IMR-90 (cell line): ENCODE data around the gene CHMP1A. TPM values are rescaled to one million over a fixed set of nuclear protein-coding genes. Genes with fewer than 3 reads are reported as not detected.

Experiments
- ATAC-seq: fragments of 200-7000 bp; cut with Tn5 transposase; 2 replicates; pipeline ENCODE4 v1.9.1; 2020; ENCODE audit warnings: low read depth, mild to moderate bottlenecking, moderate library complexity
- BruUV-seq: library from RNA; stranded (reverse); fragments of 400-500 nt; replicated peaks from 2 replicates; lab custom pipeline; 2021; lab: Mats Ljungman, UMichigan
- CTCF ChIA-PET: fragments of 300-600 bp; formaldehyde crosslinking; extraction: SDS; loops from one replicate; lab custom pipeline; 2021; ENCODE audit warnings: antibody characterized with exemption; lab: Yijun Ruan, JAX
- POLR2A ChIA-PET: fragments of 300-600 bp; sonication (Branson Sonifier 250); formaldehyde crosslinking; loops from one replicate; lab custom pipeline; 2022; ENCODE audit warnings: antibody characterized with exemption; ENCODE audit not compliant: unreplicated experiment; lab: Charles Lee
- DNase-seq: peaks from one replicate; pipeline ENCODE4 v3.0.0; 2013
- H2AFZ ChIP-seq: replicated peaks from 2 replicates; pipeline ENCODE3; 2013; ENCODE audit warnings: low read length, mild to moderate bottlenecking; ENCODE audit not compliant: poor library complexity
- H2AK5ac ChIP-seq: 2 replicates; pipeline ENCODE4 v1.6.1; 2013; ENCODE audit warnings: low read depth, low read length, inconsistent platforms
- H2AK9ac ChIP-seq: replicated peaks from 2 replicates; pipeline ENCODE3; 2013; ENCODE audit warnings: mild to moderate bottlenecking, low read depth, low read length, moderate library complexity; ENCODE audit not compliant: poor library complexity
- H2BK120ac ChIP-seq: 2 replicates; pipeline ENCODE4 v1.6.1; 2013; ENCODE audit warnings: low read depth, low read length, inconsistent platforms
- H2BK15ac ChIP-seq: 3 replicates; pipeline ENCODE4 v1.6.1; 2013; ENCODE audit warnings: low read depth, low read length, inconsistent platforms
- H2BK20ac ChIP-seq: 2 replicates; pipeline ENCODE4 v1.6.1; 2013; ENCODE audit warnings: low read depth, mild to moderate bottlenecking, inconsistent platforms, low read length, moderate library complexity
- H2BK5ac ChIP-seq: 2 replicates; pipeline ENCODE4 v1.6.1; 2013; ENCODE audit warnings: mild to moderate bottlenecking, low read depth, low read length, inconsistent platforms; ENCODE audit not compliant: poor library complexity, severe bottlenecking
- H3K14ac ChIP-seq: replicated peaks from 2 replicates; pipeline ENCODE4 v1.6.1; 2013; ENCODE audit warnings: low read depth, low read length, inconsistent platforms
- H3K18ac ChIP-seq: 2 replicates; pipeline ENCODE4 v1.6.1; 2013; ENCODE audit warnings: low read depth, low read length, control low read depth
- H3K23ac ChIP-seq: 2 replicates; pipeline ENCODE4 v1.6.1; 2013; ENCODE audit warnings: low read depth, low read length, inconsistent platforms
- H3K27ac ChIP-seq: 2 replicates; pipeline ENCODE4 v1.5.1; 2013; ENCODE audit warnings: mild to moderate bottlenecking, control low read depth, low read length; ENCODE audit not compliant: insufficient read depth
- H3K27me3 ChIP-seq: 2 replicates; pipeline ENCODE4 v1.6.1; 2013; ENCODE audit warnings: low read length; ENCODE audit not compliant: control insufficient read depth, insufficient read depth
- H3K36me3 ChIP-seq: 2 replicates; pipeline ENCODE4 v1.6.1; 2013; ENCODE audit warnings: low read length, mixed read lengths; ENCODE audit not compliant: control insufficient read depth, insufficient read depth
- H3K4ac ChIP-seq: 2 replicates; pipeline ENCODE4 v1.6.1; 2013; ENCODE audit warnings: low read depth, low read length, inconsistent platforms
- H3K4me1 ChIP-seq: 2 replicates; pipeline ENCODE4 v1.6.1; 2013; ENCODE audit warnings: low read length, mixed read lengths; ENCODE audit not compliant: control insufficient read depth, insufficient read depth
- H3K4me2 ChIP-seq: 2 replicates; pipeline ENCODE4 v1.6.1; 2013; ENCODE audit warnings: low read depth, mild to moderate bottlenecking, control low read depth, low read length, moderate library complexity
- H3K4me3 ChIP-seq: 2 replicates; pipeline ENCODE4 v1.5.1; 2013; ENCODE audit warnings: low read depth, mild to moderate bottlenecking, control low read depth, low read length, moderate library complexity; ENCODE audit not compliant: insufficient read depth
- H3K56ac ChIP-seq: 2 replicates; pipeline ENCODE4 v1.6.1; 2013; ENCODE audit warnings: low read length, inconsistent platforms; ENCODE audit not compliant: insufficient read depth; ENCODE audit errors: extremely low read depth
- H3K79me1 ChIP-seq, 2 experiments: 2 replicates each; pipeline ENCODE4 v1.6.1; 2013; ENCODE audit warnings: low read length in 2 of 2, inconsistent platforms in 1 of 2, low read depth in 1 of 2
- H3K9ac ChIP-seq: 2 replicates; pipeline ENCODE4 v1.6.1; 2013; ENCODE audit warnings: low read depth, low read length, control low read depth
- H3K9me1 ChIP-seq: 2 replicates; pipeline ENCODE4 v1.6.1; 2013; ENCODE audit warnings: low read length, inconsistent platforms; ENCODE audit not compliant: insufficient read depth
- H3K9me3 ChIP-seq: 2 replicates; pipeline ENCODE4 v1.6.1; 2013; ENCODE audit warnings: low read length; ENCODE audit not compliant: control insufficient read depth, insufficient read depth
- H4K20me1 ChIP-seq: 2 replicates; pipeline ENCODE4 v1.6.1; 2013; ENCODE audit warnings: low read length, inconsistent platforms; ENCODE audit not compliant: insufficient read depth
- H4K5ac ChIP-seq: 2 replicates; pipeline ENCODE4 v1.6.1; 2013; ENCODE audit warnings: mild to moderate bottlenecking, low read depth, low read length, control low read depth
- H4K8ac ChIP-seq, 2 experiments: 2 replicates each; pipeline ENCODE4 v1.6.1; 2013; ENCODE audit warnings: low read depth in 2 of 2, low read length in 2 of 2, control low read depth in 1 of 2, inconsistent platforms in 1 of 2
- H4K91ac ChIP-seq: 2 replicates; pipeline ENCODE4 v1.6.1; 2013; ENCODE audit warnings: low read depth, low read length, inconsistent platforms; ENCODE audit not compliant: insufficient read depth
- FOS ChIP-seq: fragments of 150-350 bp; IDR thresholded peaks from 2 replicates; pipeline ENCODE4 v1.6.1; 2016; ENCODE audit warnings: low read depth, low read length
- RAD21 ChIP-seq: IDR thresholded peaks from 2 replicates; pipeline ENCODE4 v1.6.1; 2012; ENCODE audit warnings: low read length, improper control_type of control experiment
- RFX5 ChIP-seq: IDR thresholded peaks from 2 replicates; pipeline ENCODE4 v1.8.0; 2012; ENCODE audit warnings: low read depth, mild to moderate bottlenecking, low read length, moderate library complexity
- WGBS, 2 experiments: methylation state at CpG; one replicate each; pipeline versions ENCODE4 v1.1.5 to v1.1.7; 2013; ENCODE audit warnings: missing lambda C conversion rate in 2 of 2; ENCODE audit not compliant: insufficient read length in 1 of 2; ENCODE audit errors: extremely low coverage in 2 of 2; 5-methylcytosine and 5-hydroxymethylcytosine counted together
- dilution Hi-C: fragments of 300-500 bp; cut with HindIII; formaldehyde crosslinking; loops from one replicate; pipeline ENCODE4 v1.14.3; 2018; ENCODE audit warnings: low sequenced_read_pairs; ENCODE audit not compliant: unreplicated experiment
- in situ Hi-C: fragments of 300-500 bp; cut with MboI; formaldehyde crosslinking; loops from 3 replicates; pipeline ENCODE4 v1.14.3; 2019; ENCODE audit warnings: low sequenced_read_pairs, inconsistent platforms, mixed read lengths
- intact Hi-C: fragments of 100-400 bp; cut with micrococcal nuclease; formaldehyde crosslinking; loops from 2 replicates; pipeline ENCODE4 v1.10.0; 2022
- polyA plus RNA-seq, 3 experiments: library from polyadenylated mRNA; depleted of rRNA; stranded (reverse); fragments of >200 nt; gene quantifications; 2 replicates each; pipeline ENCODE4 v1.2.3, GENCODE V29; 2012; ENCODE audit warnings: low replicate concordance in 1 of 3
- total RNA-seq: library from RNA; depleted of rRNA; stranded (reverse); fragments of >200 nt; gene quantifications from 2 replicates; pipeline ENCODE4 v1.2.3, GENCODE V29; 2012

The CHMP1A gene
- total and polyA plus RNA-seq, 2 of the 4 experiments (the other 2 are of a cell fraction): 97.3 to 99.8 TPM

DNA sequence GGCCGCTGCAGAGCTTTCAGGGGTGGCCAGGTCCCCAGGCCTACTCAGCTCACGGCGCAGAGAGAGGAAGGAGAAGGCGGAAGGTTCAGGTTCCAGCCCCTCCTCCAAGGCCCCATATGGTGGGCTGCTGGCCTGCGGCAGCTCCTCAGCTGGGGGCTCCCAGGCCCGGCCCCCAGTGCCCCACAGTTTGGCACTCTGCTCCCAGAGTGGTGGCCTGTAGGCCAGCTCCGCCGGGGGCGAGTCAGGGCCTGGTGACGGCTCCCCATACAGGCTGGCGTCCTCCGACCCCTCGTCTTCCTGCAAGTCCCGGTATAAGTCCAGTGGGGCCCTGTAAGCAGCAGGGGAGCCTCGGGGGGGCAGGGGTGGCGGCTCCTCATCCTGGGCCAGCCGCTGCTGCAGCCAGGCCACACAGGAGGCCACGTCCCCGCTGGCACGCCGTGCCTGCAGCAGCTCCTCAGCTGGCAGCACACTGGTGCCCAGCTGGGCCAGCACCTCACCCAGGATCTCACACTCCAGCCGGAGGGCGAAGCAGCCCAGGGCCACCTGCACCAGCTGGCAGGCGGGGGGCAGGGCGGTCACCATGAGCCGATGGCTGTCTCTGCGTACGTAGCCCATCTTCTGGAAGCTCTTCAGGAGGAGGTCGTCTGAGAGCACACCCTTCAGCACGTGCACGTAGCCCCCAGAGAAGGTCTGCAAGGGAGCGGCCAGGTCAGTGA, 40.3 kb upstream of the CHMP1A start:
- Histone ChIP-seq H3K4me3 (no peak overlapping the region), H4K20me1 (peaks cover 32% of the 10 kb centered on the region), H3K4me1 (peaks cover 9% of the 10 kb centered on the region), H3K9me3 (no peaks in the 10 kb centered on the region), H3K36me3 (peaks cover 32% of the 10 kb centered on the region), H3K14ac (no peak overlapping the region), H2BK120ac (no peak overlapping the region), H3K9ac (no peak overlapping the region), H2BK15ac (no peak overlapping the region), H2BK20ac (no peak overlapping the region), H3K27me3 (no peaks in the 10 kb centered on the region), H3K18ac (no peak overlapping the region), H3K4me2 (no peak overlapping the region), H4K8ac (no peak overlapping the region), H4K5ac (no peak overlapping the region), H3K79me1 (peaks cover 5 to 20% of the 10 kb centered on the region in 2 experiments; a peak in 2 of 4 replicates), H2AK5ac (no peak overlapping the region), H2BK5ac (no peak overlapping the region), H4K91ac (no peak overlapping the region), H3K9me1 (no peaks in the 10 kb centered on the region), H3K27ac (no peak overlapping the region), H3K56ac (no peak overlapping the region), H3K4ac (no peak overlapping the region), H2AK9ac (no peak overlapping the region), H2AFZ (no peak overlapping the region), H3K23ac (no peak overlapping the region)
- ATAC-seq (no peak), DNase-seq (no peak)
- 85% methylated on average over 15 of the region's 32 CpGs; no CpG with 5 or more reads in 1 of the 2 experiments for WGBS, 2 experiments
- ChIA-PET POLR2A (no interaction called here), CTCF (no interaction called here)
- TF ChIP-seq RAD21: no peak
- TF ChIP-seq FOS: no peak
- no peak for TF ChIP-seq RFX5
- BruUV-seq: no TSS peak
- in situ Hi-C loops (no loop called here), intact Hi-C loops (no loop called here), dilution Hi-C loops (no loop called here)
